22Rv1 (cell line): ENCODE data around the gene AKR1A1.
"Not testable (repeated sequence)": the region's sequence is repeated elsewhere in the genome, so short reads cannot be mapped to it uniquely, and the experiment has no call there.

Source experiments
- H3K27ac ChIP-seq: fragments of 450-650 bp; 2 replicates; pipeline ENCODE4 v1.5.1; 2017
- ZFX ChIP-seq: fragments of 450-650 bp; IDR thresholded peaks from 2 replicates; pipeline ENCODE4 v1.6.1; 2017; ENCODE audit warnings: antibody characterized with exemption, borderline replicate concordance
- TF ChIP-seq, protein P1 (sequence below): fragments of 450-650 bp; IDR thresholded peaks from 2 replicates; pipeline ENCODE4 v1.5.1; 2017; ENCODE audit warnings: mild to moderate bottlenecking

AKR1A1 gene

DNA sequence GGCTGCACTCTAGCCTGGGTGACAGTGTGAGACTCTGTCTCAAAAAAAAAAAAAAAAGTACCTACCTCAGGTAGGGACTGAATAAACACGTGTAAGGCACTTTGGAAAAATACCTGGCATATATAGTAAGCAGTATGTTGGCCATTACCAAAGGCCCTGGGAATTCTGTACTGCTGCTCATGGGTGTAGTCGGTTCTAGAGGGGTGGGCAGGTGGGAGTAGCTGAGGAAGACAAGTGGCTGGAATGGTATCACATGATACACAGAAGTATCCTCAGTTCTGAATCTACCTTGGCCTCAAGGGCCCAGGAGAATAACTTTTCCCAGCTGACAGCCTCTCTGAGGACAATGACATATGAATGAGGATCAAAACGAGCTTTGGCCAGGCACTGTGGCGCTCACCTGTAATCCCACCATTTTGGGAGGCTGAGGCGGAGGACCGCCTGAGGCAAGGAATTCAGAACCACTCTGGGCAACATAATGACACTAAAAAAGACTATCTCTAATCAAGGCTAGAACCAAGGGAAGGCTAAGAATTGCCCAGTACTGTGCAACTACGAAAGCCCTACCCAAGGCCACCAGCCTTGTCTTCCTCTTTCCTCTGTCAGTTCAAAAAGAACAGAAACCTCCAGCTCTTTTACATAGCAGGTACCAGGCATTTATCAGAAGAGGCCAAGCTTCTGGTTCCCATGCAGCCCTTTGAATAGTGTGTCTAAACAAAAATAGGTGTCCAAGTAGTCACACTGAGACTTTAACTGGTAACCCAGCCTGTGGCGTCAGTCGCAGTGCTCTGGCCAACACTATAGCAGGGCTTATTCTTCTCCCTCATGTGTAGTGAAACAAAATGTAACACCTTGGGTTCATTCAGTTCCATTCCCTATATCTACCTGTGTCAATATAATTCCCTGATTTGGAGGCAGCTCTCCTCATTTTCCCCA is 40.3 kb upstream of the AKR1A1 start:
- peak overlapping the region; percentile 25; the same call in 1 of the 2 replicates for H3K27ac ChIP-seq
- no peak for TF ChIP-seq ZFX
- TF ChIP-seq, protein P1, sequence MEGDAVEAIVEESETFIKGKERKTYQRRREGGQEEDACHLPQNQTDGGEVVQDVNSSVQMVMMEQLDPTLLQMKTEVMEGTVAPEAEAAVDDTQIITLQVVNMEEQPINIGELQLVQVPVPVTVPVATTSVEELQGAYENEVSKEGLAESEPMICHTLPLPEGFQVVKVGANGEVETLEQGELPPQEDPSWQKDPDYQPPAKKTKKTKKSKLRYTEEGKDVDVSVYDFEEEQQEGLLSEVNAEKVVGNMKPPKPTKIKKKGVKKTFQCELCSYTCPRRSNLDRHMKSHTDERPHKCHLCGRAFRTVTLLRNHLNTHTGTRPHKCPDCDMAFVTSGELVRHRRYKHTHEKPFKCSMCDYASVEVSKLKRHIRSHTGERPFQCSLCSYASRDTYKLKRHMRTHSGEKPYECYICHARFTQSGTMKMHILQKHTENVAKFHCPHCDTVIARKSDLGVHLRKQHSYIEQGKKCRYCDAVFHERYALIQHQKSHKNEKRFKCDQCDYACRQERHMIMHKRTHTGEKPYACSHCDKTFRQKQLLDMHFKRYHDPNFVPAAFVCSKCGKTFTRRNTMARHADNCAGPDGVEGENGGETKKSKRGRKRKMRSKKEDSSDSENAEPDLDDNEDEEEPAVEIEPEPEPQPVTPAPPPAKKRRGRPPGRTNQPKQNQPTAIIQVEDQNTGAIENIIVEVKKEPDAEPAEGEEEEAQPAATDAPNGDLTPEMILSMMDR = no peak

DNA sequence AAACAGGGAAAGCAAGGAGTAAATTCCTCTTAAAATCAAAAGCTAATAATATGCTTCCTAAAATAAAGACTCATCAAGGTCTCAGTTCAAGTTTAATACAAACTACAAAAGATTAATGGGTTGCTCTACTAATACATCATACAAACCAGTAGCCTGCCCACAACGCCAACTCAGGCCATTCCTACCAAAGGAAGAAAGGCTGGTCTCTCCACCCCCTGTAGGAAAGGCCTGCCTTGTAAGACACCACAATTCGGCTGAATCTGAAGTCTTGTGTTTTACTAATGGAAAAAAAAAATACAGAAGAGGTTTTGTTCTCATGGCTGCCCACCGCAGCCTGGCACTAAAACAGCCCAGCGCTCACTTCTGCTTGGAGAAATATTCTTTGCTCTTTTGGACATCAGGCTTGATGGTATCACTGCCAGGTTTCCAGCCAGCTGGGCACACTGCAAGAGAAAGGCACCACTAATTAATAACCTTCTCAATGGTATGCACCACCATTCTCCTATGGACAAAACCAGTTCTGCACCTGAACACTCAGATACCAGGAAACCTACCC is 39.6 kb upstream of the AKR1A1 start:
- H3K27ac ChIP-seq = peak overlapping the region; percentile 25; the same call in 1 of the 2 replicates
- TF ChIP-seq ZFX = no peak
- TF ChIP-seq, protein P1 = no peak

DNA sequence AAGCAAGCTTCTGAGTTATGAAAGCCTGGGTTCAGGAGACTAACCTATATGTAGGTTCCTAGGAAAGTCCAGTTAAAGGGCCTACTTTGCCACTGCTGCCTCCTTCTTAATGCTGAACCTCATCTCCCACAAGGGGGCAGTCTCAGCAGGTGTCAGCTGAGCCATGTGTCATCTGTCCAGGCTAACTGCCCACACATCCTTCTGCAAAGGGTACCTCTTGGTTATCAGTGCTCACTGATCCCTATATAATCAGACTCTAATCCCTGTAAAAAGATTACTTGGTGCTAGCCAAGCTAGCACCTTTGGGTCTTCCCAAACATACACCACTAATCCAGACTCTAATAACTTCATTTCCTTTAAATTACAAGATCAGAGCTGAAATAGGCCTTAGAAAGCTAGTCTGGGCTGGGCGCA is 38.0 kb upstream of the AKR1A1 start:
- TF ChIP-seq, protein P1 = peak; percentile 88
- TF ChIP-seq ZFX = no peak
- peak overlapping the region; percentile 30; the same call in 1 of the 2 replicates for H3K27ac ChIP-seq

DNA sequence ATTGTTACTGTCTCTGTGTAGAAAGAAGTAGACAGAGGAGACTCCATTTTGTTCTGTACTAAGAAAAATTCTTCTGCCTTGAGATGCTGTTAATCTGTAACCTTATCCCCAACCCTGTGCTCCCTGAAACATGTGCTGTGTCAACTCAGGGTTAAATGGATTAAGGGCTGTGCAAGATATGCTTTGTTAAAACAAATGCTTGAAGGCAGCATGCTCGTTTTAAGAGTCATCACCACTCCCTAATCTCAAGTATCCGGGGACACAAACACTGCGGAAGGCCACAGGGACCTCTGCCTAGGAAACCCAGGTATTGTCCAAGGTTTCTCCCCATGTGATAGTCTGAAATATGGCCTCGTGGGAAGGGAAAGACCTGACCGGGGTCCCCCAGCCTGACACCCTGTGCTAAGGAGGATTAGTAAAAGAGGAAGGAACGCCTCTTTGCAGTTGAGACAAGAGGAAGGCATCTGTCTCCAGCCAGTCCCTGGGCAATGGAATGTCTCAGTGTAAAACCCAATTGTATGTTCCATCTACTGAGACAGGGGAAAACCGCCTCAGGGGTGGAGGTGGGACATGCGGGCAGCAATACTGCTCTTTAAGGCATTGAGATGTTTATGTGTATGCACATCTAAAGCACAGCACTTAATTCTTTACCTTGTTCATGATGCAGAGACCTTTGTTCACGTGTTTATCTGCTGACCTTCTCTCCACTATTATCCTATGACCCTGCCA is 36.9 kb upstream of the AKR1A1 start:
- peak overlapping the region; percentile 30; the same call in 1 of the 2 replicates for H3K27ac ChIP-seq

DNA sequence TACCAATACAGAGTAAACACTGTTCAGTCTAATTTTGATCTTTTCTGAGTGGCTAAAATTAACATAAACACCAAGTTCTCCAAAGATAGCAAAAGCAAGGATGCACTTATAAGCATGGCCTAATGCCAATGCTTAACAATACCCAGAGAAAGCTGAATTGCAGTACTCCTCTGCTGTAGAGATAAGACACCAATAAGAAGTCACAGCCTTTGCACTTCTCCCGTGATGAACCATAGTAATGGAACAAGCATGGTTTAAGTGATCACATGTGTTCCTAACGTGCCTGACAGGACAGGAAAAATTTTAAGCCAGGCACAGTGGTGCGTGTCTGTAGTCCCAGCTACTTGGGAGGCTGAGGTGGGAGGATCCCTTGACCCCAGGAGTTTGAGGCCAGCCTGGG is 34.6 kb upstream of the AKR1A1 start:
- no peak for TF ChIP-seq ZFX
- TF ChIP-seq, protein P1 = no peak
- H3K27ac ChIP-seq = no peak overlapping the region

DNA sequence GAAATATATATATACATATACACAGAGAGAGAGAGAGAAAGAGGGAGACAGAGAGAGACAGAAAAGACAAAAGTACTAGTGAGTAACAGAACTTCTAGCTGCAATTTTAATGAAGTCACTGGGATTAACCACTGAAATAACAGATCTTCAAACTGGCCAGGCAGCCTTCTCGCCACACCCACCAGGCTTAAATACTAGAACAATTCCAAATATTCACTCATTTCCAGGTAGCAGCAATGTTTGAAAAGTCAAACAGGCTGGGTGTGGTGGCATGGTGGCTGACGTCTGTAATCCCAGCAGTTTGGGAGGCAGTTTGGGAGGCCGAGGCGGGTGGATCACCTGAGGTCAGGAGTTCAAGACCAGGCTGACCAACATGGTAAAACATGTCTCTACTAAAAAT is 34.2 kb upstream of the AKR1A1 start:
- no peak for TF ChIP-seq ZFX
- H3K27ac ChIP-seq = no peak overlapping the region

DNA sequence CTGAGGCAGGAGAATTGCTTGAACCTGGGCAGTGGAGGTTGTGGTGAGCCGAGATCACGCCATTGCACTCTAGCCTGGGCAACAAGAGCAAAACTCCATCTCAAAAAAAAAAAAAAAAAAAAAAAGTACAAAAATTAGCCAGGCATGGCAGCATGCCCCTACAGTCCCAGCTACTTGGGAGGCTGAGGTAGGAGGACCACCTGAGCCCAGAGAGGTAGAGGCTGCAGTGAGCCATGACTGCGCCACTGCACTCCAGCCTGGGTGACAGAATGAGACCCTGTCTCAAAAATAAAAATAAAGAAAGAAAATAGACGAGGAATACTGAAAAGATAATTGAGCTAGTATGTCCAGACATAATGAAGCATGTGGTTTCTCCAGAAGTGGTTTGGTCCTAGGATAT is 32.3 kb upstream of the AKR1A1 start:
- not testable (repeated sequence) for H3K27ac ChIP-seq

DNA sequence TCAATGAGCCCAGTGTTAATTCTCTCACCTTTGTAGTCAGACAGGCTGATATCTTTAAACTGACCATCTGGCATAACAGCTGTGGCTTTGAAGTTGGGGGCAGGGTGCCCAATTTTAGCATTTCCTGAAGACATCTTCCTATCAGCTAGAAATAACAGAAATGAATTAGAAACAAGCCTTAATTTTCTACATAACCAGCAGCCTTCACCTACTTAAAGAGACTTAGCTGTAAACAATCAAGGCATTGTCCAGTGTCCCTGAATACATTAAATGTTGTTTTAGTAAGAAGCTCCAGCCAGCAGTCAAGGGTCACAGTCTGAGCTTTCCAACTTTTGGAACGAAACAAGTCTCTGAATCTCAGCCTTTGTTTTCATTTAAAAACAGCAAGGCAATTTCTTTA is 31.7 kb upstream of the AKR1A1 start:
- no peak overlapping the region for H3K27ac ChIP-seq

DNA sequence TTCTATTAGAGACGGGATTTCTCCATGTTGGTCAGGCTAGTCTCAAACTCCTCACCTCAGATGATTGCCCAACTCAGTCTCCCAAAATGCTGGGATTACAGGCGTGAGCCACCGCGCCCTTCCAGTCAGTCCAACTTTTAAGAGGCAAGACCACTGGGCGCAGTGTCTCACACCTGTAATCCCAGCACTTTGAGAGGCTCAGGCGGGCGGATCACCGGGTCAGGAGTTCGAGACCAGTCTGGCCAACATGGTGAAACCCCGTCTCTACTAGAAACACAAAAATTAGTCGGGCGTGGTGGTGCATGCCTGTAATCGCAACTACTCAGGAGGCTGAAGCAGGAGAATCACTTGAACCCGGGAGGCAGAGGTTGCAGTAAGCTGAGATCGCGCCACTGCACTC is 30.9 kb upstream of the AKR1A1 start:
- not testable (repeated sequence) for H3K27ac ChIP-seq

More for the DNA sequence above, 31.7 kb upstream of the AKR1A1 start:
- TF ChIP-seq ZFX = no peak
- TF ChIP-seq, protein P1 = no peak
